NCI-H128 (cell line): Measurements from ENCODE around the gene FOXN4.
A peak's percentile ranks its signal among the peaks of the same experiment; 100 is the strongest.

Experiments
- DNase-seq: peaks from one replicate; lab custom pipeline; 2025; ENCODE audit not compliant: unreplicated experiment; lab: John Stamatoyannopoulos, UW

The FOXN4 gene

DNA sequence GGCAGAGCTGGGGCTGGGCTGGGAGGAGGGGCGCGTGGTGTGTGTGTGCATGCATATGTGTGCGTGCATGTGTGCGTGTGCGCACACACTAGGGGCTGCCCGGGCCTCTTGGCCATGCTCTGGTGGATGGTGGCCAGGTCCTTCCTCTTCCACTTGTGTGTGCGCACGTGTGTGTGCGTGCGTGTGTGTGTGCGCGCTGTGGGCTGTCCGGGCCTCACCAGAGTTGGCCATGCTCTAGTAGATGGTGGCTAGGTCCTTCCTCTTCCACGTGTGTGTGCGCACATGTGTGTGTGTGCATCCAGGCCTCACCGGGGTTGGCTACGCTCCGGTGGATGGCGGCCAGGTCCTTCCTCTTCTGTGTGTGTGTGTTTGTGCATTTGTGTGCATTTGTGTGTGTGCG is 24.7 kb downstream of the FOXN4 start:
- DNase-seq: no peak

DNA sequence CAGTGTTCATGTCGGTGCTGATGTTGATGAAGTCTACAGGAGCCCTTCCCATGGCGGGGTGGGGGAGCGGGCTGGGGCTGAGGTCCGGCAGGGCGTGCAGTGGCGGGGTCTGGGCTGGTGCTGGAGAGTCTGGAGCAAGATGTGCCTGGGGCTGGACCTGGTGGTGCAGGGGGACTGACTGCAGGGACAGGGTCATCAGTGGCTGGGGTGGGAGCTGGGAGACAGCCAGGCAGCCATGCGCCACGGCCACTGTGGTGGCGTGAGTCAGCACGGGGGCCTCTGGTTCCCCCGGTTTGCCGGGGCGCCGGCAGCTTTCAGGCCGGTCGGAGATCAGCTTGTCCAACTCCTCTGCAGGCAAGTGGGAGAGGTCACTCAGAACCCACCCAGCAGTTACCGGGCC is 27.6 kb downstream of the FOXN4 start:
- no peak for DNase-seq

DNA sequence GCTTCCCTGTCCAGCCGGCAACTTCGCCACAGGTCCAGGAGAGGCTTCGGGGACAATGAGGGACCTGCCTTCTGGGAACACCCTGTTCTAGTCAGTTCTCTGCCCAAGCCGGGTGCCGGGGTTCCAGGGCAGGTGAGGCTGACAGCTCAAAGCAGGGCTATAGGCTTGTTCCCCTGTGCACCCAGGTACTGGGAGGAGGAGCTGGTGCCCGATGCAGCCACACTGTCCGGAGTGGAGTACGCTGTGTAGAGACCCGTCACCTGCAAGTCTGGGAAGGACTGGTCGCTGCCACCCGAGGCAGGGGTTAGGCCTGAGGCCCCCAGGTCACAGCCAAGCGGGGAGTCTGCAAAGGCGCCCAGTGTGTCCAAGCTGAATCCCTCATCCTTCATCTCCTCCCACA is 29.6 kb downstream of the FOXN4 start:
- DNase-seq: no peak

DNA sequence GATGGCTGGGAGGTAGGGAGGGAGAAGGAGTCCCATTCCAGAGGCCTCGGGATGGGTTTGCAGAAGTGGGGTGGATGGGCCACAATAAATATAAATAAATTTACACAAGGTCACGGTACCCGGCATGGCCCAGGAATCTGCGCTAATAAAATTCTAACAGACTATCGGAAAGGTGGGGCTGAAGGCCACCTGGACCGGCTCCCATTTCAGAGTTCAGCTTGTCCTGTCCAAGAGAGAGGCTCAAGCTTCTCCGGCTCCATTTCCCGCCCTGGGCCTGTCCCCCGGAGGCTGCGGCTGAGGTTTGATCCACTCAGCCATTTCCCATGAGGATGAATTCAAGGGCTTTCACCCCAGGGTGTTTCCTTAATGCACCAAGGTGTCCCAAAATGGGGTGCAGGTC is 30.2 kb downstream of the FOXN4 start:
- no peak for DNase-seq

DNA sequence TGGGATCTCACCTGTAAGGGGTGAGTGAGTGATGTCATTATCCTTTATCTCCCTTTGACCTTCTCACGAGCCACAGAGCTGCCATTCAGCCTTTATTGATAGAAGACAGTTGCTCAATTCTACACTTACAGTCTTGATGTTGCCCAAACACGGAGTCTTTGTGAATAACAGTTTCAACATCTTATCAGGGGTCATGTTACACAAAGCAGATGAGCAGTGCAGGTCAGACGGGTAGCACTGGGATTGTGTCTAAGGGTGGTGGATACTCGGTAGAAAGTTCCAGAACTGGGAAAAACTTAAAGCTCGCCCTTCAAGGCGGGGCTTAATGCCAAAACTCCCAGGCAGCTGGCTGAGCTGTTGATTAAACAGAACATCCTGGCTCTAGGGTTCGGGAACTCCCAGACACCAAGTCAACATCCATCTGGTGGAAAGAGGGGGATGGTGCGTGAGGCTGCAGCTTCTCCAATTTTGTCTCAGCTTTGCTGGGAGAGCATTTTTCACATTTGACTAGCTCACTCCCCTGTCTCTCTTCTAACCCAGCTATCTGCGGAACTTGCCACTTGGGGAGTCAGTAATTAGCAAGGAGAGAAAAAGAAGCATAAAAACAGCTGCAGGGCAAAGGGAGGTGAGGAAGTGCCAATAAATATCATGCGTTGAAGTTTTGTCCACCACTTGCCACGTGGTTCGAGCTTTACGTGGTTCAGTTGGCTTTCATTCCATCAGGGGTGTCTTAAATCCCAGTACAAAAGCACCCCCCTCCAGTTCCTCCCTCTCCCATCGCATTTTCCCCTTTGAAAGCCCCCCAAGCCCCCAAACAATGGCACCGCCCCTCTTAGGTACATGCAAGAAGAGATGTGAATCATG is 31.0 kb downstream of the FOXN4 start:
- no peak for DNase-seq

DNA sequence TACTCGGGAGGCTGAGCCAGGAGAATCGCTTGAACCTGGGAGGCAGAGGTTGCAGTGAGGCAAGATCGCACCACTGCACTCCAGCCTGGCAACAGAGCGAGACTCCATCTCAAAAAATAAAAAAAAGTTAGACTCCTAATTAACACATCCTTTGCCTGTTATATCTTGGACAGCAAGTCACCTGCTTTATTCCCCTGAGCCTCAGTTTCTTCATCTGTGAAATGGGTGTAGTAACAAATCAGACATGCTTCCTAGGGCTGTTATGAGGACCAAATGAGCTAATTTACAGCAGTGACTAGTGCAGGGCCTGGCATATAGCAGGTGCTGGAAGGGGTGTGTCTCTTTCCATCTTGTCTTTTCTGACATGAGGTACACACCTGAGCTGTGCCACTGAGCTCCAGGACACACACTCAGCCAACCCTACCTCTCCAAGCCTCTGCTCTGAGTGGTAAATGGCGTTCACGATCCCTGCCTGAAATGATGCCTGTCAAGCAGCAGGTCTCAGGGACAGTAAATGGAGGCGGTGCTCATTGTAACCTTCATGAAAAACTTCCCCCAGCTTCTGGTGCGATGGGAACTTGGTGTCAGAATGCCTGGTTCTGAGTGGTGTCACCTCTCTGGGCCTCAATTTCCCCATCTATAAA is 31.7 kb downstream of the FOXN4 start:
- no peak for DNase-seq

DNA sequence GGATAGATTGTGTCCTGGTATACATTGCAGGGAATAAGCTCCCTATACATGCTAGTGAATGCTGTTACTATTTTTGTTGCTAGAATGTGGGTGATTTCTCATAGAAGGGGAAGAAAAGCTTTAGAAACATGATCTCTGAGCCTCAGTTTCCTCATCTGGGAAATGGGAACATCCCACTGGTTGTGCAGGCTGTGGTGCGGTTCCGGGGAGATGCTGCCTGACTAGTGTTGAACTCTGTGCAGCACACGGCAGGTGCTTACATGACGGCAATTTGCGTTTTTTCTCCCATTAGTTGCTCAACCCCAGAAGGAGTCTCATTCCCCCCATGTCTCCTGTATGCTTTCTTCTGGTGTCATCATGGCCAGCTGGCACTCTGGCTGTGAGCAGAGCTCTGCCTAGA is 32.9 kb downstream of the FOXN4 start:
- DNase-seq: no peak

DNA sequence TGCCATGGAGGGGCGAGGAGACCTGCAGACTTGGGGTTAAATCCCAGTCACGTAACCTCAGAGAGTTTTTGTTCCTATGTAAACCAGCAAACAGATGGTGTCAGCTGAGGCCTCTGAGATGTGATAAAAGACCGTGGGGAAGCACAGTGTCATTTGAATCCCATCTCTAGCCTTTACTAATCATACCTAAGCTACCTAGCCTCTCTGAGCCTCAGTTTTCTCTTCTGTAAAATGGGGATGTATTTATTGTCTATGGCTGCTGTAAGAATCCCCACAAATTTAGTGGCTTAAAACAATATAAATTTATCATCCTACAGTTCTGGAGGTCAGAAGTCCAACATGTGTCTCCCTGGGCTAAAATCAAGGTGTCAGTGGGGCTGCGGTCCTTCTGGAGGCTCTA is 33.9 kb downstream of the FOXN4 start:
- no peak for DNase-seq

DNA sequence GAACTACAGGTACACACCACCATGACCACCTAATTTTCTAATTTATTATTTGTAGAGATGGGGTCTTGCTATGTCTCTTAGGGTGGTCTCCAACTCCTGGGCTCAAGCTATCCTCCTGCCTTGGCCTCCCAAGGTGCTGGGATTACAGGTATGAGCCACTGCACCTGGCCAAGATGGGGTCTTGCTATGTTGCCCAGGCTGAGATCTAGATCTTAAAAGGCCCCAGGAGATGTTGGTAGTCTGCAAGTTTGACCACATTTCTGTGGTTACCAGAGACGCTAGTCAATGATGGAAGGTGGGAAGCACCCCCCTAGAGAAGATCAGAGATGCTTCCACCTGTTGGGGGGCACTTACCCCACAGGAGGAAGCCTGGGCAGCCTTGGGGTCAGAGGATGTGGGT is 34.7 kb downstream of the FOXN4 start:
- DNase-seq: no peak

DNA sequence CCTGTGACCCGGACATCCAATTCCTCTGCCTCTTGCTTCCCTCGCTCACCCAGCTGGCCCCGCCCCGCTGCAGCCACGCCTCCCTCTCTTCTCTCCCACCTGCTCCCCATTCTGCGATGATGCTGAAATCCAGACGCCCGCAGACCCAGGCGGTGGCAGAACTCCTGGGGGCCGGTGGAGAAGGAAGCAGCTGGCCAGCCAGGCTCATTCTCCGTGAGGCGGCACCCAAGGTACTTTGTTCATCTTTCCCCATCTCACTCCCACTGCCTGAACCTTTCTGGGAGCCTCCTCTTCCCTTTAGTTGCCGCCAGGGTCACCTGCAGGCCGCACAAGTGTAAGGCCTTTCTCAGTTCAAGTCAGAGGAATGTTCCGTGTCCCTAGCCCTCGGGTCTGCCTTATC is 35.7 kb downstream of the FOXN4 start:
- DNase-seq: peak; percentile 43

DNA sequence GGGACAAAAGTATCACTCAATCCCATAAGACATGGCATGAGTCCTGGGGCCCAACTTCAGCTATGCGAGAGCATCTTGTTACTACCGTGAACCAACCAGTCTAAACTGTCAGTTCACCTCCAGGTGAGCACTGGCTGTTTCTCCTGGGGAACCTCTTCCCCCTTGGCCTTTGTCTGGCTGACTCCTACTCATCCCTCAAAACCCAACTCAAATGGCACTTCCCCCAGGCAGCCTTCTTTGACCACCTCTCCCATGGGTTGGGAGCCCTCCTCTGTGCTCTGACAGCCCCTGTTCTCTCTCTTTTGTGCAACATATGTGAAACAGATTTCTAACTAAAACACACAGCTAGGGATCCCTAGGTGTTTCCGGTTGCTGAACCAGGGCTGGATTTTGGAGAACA is 37.7 kb downstream of the FOXN4 start:
- no peak for DNase-seq

DNA sequence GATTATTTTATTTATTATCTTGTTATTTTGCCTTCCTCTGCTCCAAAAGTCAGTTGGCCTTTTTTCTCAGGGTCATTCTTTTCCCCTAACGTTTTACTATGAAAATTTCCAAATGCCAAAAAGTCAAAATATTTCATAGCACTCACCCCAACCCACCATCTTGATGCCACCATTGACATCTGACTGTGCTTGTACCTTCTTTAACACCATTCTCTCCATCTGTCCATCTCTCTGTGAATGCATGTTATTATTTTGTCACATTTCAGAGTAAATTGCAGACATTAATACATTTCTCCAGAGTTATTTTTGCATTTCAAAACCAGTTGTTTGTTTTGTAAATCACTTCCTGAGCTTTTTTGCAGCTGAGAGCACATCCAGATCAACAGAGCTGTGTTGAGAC is 38.6 kb downstream of the FOXN4 start:
- DNase-seq: no peak

DNA sequence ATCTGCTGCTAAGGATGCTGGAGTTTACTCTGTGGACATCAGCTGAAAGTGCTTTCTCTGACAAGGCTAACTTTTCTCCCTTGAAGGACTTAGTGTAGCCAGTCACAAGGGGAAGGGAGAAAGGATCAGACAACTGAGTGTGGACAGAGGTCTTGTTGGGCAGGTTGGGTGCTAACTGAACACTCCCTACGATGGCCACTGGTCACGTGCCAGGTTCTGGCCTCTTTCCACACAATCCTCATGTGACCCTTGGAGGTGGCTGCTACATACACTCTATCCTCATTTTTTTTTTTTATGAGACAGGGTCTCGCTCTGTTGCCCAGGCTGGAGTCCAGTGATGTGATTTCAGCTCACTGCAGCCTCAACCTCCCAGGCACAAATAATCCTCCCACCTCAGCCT is 39.7 kb downstream of the FOXN4 start:
- DNase-seq: no peak

DNA sequence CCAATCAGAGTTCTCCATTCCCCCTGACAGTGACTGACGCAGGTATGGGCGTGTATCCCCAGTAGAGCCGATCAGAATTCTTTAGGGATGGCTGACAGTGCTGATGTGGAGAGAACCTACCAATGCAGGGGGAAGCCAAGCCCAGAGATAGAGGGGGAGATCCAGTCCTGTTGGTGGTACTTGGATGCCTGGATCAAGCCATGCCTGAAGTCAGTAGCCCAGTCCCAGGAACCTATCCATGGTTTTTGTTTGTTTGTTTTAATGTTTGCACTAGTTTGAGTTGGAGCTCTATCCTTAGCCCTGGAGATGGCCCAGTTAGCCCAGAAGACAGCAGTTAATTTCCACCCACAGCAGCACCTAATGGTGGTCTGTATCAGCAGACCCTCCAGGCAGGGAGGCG is 40.2 kb downstream of the FOXN4 start:
- DNase-seq: no peak

DNA sequence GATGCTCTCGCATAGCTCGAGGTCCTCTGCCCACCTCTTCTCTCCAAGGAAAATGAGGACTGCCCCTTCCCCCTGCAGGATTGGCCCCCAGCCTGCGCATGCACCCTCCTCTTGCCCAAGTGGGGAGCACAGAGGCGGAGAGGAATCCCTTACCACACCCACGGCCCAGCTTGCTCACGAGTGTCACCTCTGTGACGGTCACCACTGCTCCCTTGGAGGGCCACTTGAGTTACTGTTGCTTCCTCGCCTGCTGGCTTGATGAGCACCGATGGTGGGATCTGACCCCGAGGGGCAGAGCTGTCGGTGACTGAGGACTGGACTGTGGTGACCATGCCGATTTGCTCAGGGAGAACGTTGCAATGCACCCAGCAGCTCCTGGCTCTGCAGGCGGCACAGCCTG is 41.7 kb downstream of the FOXN4 start:
- DNase-seq: no peak

DNA sequence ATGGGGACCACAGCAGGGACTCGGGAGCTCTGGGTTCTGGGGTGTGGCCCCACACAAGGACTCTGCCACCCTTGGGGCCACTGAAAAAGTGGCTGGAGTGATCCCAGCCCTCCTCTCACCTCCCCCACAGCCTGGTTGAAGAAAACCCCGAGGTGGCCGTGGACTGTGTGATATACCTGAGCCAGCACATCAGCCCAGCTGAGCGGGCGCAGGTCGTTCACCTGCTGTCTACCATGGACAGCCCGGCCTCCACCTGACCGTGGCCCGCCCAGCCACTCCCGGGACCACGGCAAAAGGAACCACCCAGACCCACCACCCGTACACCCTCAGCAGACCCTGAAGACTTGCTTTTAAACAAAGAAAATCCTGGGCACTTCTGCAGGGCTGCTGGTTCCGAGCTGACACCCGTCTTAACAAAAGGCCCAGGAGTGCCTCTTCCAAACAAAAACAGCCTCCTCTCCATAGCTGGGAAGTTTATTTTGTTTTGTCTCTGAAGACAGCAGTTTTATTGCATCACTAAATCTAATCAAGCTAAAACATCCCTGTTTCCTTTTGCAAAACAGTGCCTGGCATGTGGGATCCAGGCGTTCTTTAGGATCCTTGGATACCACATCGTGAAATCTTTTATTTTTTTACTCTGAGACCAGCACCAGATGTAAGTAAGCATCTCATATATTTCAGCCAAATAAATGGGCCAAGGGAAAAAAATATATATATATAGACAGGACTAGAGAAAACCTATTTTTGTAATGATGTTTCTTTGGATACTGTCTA is 42.8 kb downstream of the FOXN4 start:
- no peak for DNase-seq

DNA sequence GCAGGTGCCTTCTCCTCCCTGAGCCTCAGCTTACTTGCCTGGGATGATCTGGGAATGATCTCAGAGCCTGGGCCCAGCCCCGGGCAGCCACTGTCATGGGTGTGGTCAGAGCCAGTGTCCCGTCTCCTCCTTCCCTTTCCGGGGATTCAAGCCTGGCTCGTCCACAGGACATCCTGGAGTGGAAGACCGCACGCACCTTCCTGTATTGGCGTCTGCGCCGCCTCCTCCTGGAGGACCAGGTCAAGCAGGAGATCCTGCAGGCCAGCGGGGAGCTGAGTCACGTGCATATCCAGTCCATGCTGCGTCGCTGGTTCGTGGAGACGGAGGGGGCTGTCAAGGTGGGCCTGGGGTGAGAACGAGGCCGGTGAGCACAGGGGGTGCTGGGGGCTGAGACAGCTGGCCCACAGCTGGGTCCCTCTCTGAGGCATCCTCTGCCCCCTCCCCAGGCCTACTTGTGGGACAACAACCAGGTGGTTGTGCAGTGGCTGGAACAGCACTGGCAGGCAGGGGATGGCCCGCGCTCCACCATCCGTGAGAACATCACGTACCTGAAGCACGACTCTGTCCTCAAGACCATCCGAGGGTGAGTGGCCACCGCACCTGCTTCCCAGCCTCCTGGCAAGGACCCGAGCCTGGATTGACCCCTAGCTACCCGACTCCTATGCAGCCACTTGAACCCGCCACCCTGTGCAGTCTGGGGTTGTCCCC is 44.0 kb downstream of the FOXN4 start:
- no peak for DNase-seq

DNA sequence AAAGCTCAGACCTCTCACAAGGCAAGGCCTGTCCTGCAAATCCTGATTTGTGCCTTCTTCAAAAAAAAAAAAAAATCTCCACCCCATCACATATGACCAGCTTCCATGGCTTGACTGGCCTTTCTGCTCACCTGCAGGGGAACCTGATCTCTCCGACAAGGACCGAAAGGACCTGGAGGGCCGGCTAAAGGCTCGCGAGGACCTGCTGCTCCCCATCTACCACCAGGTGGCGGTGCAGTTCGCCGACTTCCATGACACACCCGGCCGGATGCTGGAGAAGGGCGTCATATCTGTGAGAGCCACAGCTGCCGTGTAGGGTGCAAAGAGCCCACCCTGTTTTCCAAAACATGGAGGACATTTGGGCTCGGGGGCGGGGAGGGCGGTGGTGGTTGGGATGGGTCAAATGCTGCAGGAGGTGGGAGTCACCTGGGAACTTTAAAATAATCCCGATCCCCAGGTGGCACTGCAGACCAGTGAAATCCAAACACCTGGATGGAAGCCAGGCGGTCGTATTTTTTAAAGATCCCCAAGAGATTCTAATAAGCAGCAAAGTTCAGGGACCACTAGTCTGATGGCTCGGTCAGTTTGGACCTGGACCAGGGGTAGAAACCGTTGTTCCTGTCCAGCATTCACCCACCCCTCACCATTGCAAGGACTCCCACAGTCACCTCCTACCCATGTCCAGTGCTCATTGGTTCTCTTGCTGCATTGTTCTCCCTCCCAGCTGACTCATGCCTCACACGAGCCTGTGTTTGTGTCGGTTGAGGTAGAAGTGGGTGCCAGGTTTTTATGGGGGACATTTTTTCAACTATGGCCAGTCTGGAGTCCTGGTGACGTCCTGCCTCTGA is 44.8 kb downstream of the FOXN4 start:
- DNase-seq: peak; percentile 80

DNA sequence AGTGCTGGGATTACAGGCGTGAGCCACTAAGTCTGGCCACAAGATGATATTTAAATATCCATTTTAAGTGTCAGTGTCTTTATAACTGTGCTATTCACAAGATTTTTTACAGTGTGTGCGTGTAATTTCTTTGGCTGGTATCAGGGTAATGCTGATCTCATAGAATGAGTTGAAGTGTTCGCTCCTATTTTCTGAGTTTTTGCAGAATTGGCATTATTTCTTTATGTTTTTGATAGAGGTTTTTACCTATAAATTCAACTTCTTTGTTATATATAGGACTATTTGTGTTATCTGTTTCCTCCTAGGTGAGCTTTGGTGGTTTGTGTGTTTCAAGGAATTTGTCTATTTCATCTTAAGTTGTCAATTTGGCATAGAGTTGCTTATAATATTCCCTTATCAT is 45.6 kb downstream of the FOXN4 start:
- DNase-seq: no peak

DNA sequence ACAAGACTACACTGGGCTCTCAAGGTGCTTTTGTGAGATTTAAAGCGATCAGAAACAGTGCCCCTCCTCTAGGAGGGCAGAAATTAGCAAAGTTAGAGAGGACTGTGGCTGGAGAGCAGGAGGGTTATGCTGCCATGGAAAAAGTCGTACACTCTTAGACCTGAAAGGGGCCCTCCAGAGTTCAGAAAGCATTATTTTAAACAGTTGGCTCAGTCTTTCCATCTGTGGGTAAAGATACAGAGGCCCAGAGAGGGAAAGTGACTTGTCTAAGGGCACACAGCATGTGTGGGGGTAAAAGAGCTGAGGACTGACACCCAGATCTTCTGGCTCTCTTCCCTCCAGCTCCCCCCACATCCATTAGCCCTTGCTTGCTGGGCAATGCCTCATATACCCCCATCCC is 47.1 kb downstream of the FOXN4 start:
- DNase-seq: no peak

DNA sequence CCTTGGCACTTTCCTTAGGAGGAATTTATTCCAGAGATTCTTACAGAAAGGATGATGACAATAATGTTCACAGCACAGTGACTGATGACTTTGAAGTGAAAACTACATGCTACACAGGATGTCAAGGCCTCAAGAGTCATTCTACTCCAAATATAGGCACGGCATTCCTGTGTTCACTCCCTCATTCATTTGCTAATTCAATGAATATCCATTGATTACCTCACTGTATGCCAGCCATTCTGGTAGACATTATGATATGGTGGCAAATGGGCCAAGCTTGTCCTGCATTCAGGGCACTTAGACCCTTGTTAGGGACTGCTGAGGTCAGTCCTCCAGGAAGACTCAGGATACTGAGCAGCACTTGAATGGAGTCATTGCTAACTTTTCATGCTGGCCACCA is 48.0 kb downstream of the FOXN4 start:
- no peak for DNase-seq
